Prostate gland (tissue), 2 donors: ENCODE measurements around the gene PER2. TPM values are rescaled to one million over a fixed set of nuclear protein-coding genes. Genes with fewer than 3 reads are reported as not detected.
"Not testable (repeated sequence)": the region's sequence is repeated elsewhere in the genome, so short reads cannot be mapped to it uniquely, and the experiment has no call there.

Experiments used
- DNase-seq: peaks from one replicate; pipeline ENCODE4 v3.0.0-alpha.2; 2019; ENCODE audit warnings: low spot score
- H3K27ac ChIP-seq, 2 donors: fragments of 200-600 bp; sonication (generic); 2 replicates each; pipeline ENCODE4 v1.5.1; 2017 to 2019
- H3K27me3 ChIP-seq: fragments of 200-600 bp; sonication (generic); replicated peaks from 2 replicates; pipeline ENCODE4 v1.5.1; 2019; ENCODE audit not compliant: insufficient read depth
- H3K36me3 ChIP-seq, 2 donors: fragments of 200-600 bp; sonication (generic); 1 replicate in 1 of 2; 2 replicates in 1 of 2; pipeline versions ENCODE4 v1.5.1 to v1.8.1; 2017 to 2019
- H3K4me1 ChIP-seq: fragments of 200-600 bp; sonication (generic); replicated peaks from 2 replicates; pipeline ENCODE4 v1.5.1; 2019
- H3K4me3 ChIP-seq, 2 donors: fragments of 200-600 bp; sonication (generic); 2 replicates each; pipeline ENCODE4 v1.5.1; 2017 to 2019
- H3K9me3 ChIP-seq: fragments of 200-600 bp; sonication (generic); 2 replicates; pipeline ENCODE4 v1.5.1; 2017
- CTCF ChIP-seq, 4 experiments: fragments of 200-600 bp in 2 of 4; fragments of 450-650 bp in 2 of 4; sonication (generic) in 2 of 4; IDR thresholded peaks; 1 replicate in 3 of 4; 2 replicates in 1 of 4; pipeline ENCODE4 v1.5.1; 2016 to 2019; ENCODE audit warnings: antibody characterized with exemption in 4 of 4, mild to moderate bottlenecking in 2 of 4, moderate library complexity in 2 of 4
- POLR2A ChIP-seq: fragments of 450-650 bp; IDR thresholded peaks from one replicate; pipeline ENCODE4 v1.6.1; 2016; ENCODE audit warnings: antibody characterized with exemption, mild to moderate bottlenecking
- POLR2AphosphoS5 ChIP-seq: sonication (generic); formaldehyde crosslinking; IDR thresholded peaks from one replicate; pipeline ENCODE4 v1.6.1; 2017; ENCODE audit warnings: antibody characterized with exemption
- WGBS: methylation state at CpG from one replicate; pipeline ENCODE4 v1.1.5; 2018; 5-methylcytosine and 5-hydroxymethylcytosine counted together
- intact Hi-C: fragments of 100-400 bp; cut with DNase I; formaldehyde crosslinking; loops from one replicate; pipeline ENCODE4 v1.14.2; 2022
- total RNA-seq, 2 donors: library from RNA; depleted of rRNA; stranded (reverse); fragments of >200 nt; gene quantifications; one replicate each; pipeline ENCODE4 v1.1.0, GENCODE V29; 2016

The PER2 gene
- 10 to 100 TPM; 24.0 to 53.1 TPM for total RNA-seq

DNA sequence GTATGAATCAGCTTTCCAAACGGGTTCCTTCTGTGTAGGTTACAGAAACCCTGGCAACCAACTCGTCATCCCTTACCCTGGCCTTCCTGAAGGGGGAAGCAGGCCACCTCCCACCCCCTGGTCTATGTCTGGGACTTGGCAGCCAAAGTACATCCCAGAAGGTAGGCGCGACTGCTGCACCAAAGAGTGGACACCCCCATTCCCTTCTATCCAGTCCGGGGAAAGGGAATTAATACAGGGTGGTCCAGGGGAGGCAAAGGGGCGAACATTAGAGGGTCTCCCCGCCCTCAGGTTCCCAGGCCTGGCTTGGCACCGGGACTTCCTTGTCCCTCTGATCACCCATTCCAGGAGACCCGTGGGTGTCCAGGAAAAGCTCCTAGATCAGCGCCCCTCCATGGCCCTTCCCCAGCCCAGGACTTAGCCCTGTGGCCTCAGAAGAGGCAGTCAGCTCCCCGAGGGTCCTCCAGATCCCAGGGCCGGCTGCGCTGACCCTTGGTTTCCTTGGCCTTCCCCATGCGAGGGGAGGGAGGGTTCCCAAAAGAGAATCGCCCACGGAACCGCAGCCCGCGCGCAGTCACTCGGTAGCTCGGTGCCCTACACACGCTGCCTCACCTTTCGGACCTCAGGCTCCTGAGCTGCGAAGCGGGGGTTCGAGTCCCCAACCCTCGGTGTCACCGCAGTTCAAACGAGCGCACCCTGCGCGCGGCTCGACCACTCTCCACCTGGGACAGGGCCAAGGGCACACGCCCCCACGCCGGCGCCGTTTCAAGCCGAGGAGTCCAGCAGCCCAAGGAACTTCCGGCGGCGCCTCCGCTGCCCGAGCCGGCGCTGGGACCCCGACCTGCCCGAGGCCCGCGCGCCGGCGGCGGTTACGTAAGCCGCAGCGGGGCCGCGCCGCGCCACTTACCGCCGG is at the start of gene PER2:
TSS of gene PER2 (minus strand) at position 874 of the 913 bp plus-strand sequence. CDS start 10,674 bp downstream, outside the sequence.
- Histone ChIP-seq H3K27ac (peak within 1 kb of the TSS; percentile 95 to 96), H3K27me3 (no peaks in the 10 kb centered on the region), H3K4me3 (peak within 1 kb of the TSS; percentile 72 to 83), H3K36me3 (no peaks in the 10 kb centered on the region), H3K9me3 (no peaks in the 10 kb centered on the region), H3K4me1 (peaks cover 46% of the 10 kb centered on the region)
- peak; percentile 45 for DNase-seq
- peak in 1 of 4 experiments; percentile 38 for TF ChIP-seq CTCF (IDR thresholded peaks at IDR 0.05)
- TF ChIP-seq POLR2A: peak; percentile 37
- TF ChIP-seq POLR2AphosphoS5: peak; percentile 17
- 1% methylated on average over 45 of the region's 65 CpGs for WGBS
- intact Hi-C loops: loop anchor here (5.0 kb wide), 1 partner anchor 439 kb away; no protein-coding TSS in a partner anchor

- H3K9me3 ChIP-seq: no peaks in the 10 kb centered on the region
- H3K4me1 ChIP-seq: no peaks in the 10 kb centered on the region
- WGBS: 90% methylated on average over 5 of the region's 5 CpGs
- intact Hi-C loops: no loop called here
- no peak for TF ChIP-seq CTCF (IDR thresholded peaks at IDR 0.05)
- no peak for TF ChIP-seq POLR2AphosphoS5
- no peak for TF ChIP-seq POLR2A
- no peaks in the 10 kb centered on the region for H3K27me3 ChIP-seq
- H3K4me3 ChIP-seq: no peak overlapping the region
- DNase-seq: no peak
- H3K27ac ChIP-seq: no peak overlapping the region
- no peaks in the 10 kb centered on the region for H3K36me3 ChIP-seq
Measured at GRCh38 chr2:238337846-238338245, 49.4 kb upstream of the PER2 start.

- 93% methylated on average over 5 of the region's 5 CpGs for WGBS
- no peaks in the 10 kb centered on the region for H3K36me3 ChIP-seq
- no peaks in the 10 kb centered on the region for H3K27me3 ChIP-seq
- H3K9me3 ChIP-seq: no peaks in the 10 kb centered on the region
- TF ChIP-seq POLR2A (no peak), CTCF (IDR thresholded peaks at IDR 0.05) (no peak), POLR2AphosphoS5 (no peak)
- no peak overlapping the region for H3K27ac ChIP-seq
- H3K4me1 ChIP-seq: no peaks in the 10 kb centered on the region
- intact Hi-C loops: no loop called here
- H3K4me3 ChIP-seq: no peak overlapping the region
- DNase-seq: no peak
Measured at GRCh38 chr2:238336793-238337444, 48.5 kb upstream of the PER2 start.

- no peaks in the 10 kb centered on the region for H3K27me3 ChIP-seq
- H3K9me3 ChIP-seq: no peaks in the 10 kb centered on the region
- H3K27ac ChIP-seq: no peak overlapping the region
- WGBS: 52% methylated on average over 2 of the region's 2 CpGs
- no peaks in the 10 kb centered on the region for H3K4me1 ChIP-seq
- DNase-seq: no peak
- H3K4me3 ChIP-seq: no peak overlapping the region
- intact Hi-C loops: no loop called here
- TF ChIP-seq CTCF (IDR thresholded peaks at IDR 0.05): no peak
- no peak for TF ChIP-seq POLR2A
- TF ChIP-seq POLR2AphosphoS5: no peak
- H3K36me3 ChIP-seq: no peaks in the 10 kb centered on the region
Measured at GRCh38 chr2:238336151-238336550, 47.7 kb upstream of the PER2 start.

GRCh38 chr2:238335591-238335990 is 47.2 kb upstream of the PER2 start:
- H3K9me3 ChIP-seq, H3K27ac ChIP-seq, H3K27me3 ChIP-seq, H3K4me3 ChIP-seq, H3K4me1 ChIP-seq, intact Hi-C loops, DNase-seq, H3K36me3 ChIP-seq: not testable (repeated sequence)
- 95% methylated on average over 8 of the region's 8 CpGs for WGBS
